Subcutaneous abdominal adipose tissue (tissue), 5 donors: Measurements from ENCODE around the gene SLC4A4.

Experiments used
- H3K27ac ChIP-seq: one replicate; pipeline ENCODE4 v1.7.0; 2013; ENCODE audit warnings: low read depth, mild to moderate bottlenecking, inconsistent platforms, low read length, moderate library complexity
- H3K27me3 ChIP-seq, 5 donors: one replicate each; pipeline ENCODE4 v1.7.0; 2013; ENCODE audit warnings: low read length in 5 of 5, inconsistent platforms in 1 of 5; ENCODE audit not compliant: control insufficient read depth in 5 of 5, insufficient read depth in 4 of 5
- H3K36me3 ChIP-seq, 5 donors: one replicate each; pipeline ENCODE4 v1.7.0; 2013; ENCODE audit warnings: low read length in 5 of 5; ENCODE audit not compliant: control insufficient read depth in 5 of 5, insufficient read depth in 5 of 5
- H3K4me1 ChIP-seq, 5 donors: one replicate each; pipeline ENCODE4 v1.7.0; 2013; ENCODE audit warnings: low read length in 5 of 5, mild to moderate bottlenecking in 3 of 5, moderate library complexity in 1 of 5; ENCODE audit not compliant: control insufficient read depth in 5 of 5, insufficient read depth in 5 of 5
- H3K4me3 ChIP-seq, 5 donors: one replicate each; pipeline ENCODE4 v1.7.0; 2013; ENCODE audit warnings: low read length in 5 of 5, low read depth in 1 of 5
- H3K9ac ChIP-seq, 5 donors: one replicate each; pipeline ENCODE4 v1.7.0; 2013; ENCODE audit warnings: low read length in 5 of 5, mild to moderate bottlenecking in 4 of 5, moderate library complexity in 3 of 5
- H3K9me3 ChIP-seq, 5 donors: one replicate each; pipeline ENCODE4 v1.7.0; 2013; ENCODE audit warnings: low read length in 5 of 5; ENCODE audit not compliant: control insufficient read depth in 5 of 5
- donor health status: healthy.
- donor health status: healthy.
- donor health status: healthy.
- donor health status: healthy.
- donor health status: healthy.

Gene SLC4A4

GRCh38 chr4:71429962-71430361, 91.1 kb downstream of the SLC4A4 start:
- Histone ChIP-seq H3K9me3 (no peaks in the 10 kb centered on the region), H3K9ac (no peak overlapping the region), H3K27ac (no peak overlapping the region), H3K36me3 (no peaks in the 10 kb centered on the region), H3K4me1 (peaks cover 0 to 16% (median 9%) of the 10 kb centered on the region in 5 donors), H3K4me3 (no peak overlapping the region), H3K27me3 (no peaks in the 10 kb centered on the region)

- Histone ChIP-seq H3K4me3 (no peak overlapping the region), H3K9ac (no peak overlapping the region), H3K27ac (no peak overlapping the region), H3K9me3 (no peaks in the 10 kb centered on the region), H3K36me3 (no peaks in the 10 kb centered on the region), H3K27me3 (no peaks in the 10 kb centered on the region), H3K4me1 (peaks cover 0 to 16% (median 9%) of the 10 kb centered on the region in 5 donors)
Measured at GRCh38 chr4:71430609-71431008, 91.8 kb downstream of the SLC4A4 start.

- H3K36me3 ChIP-seq, result no peaks in the 10 kb centered on the region
- H3K27ac ChIP-seq, result no peak overlapping the region
- H3K4me1 ChIP-seq, result no peaks in the 10 kb centered on the region
- no peak overlapping the region for H3K4me3 ChIP-seq
- no peak overlapping the region for H3K9ac ChIP-seq
- no peaks in the 10 kb centered on the region for H3K27me3 ChIP-seq
- no peaks in the 10 kb centered on the region for H3K9me3 ChIP-seq
Measured at GRCh38 chr4:71440612-71441011, 101.8 kb downstream of the SLC4A4 start.

- Histone ChIP-seq H3K27ac (no peak overlapping the region), H3K4me3 (no peak overlapping the region), H3K36me3 (no peaks in the 10 kb centered on the region), H3K27me3 (no peaks in the 10 kb centered on the region), H3K9me3 (no peaks in the 10 kb centered on the region), H3K9ac (no peak overlapping the region), H3K4me1 (no peaks in the 10 kb centered on the region)
Measured at GRCh38 chr4:71441186-71442169, 102.7 kb downstream of the SLC4A4 start.

GRCh38 chr4:71442336-71442735, 103.5 kb downstream of the SLC4A4 start:
- no peaks in the 10 kb centered on the region for H3K27me3 ChIP-seq
- H3K9me3 ChIP-seq, result no peaks in the 10 kb centered on the region
- no peaks in the 10 kb centered on the region for H3K4me1 ChIP-seq
- no peak overlapping the region for H3K27ac ChIP-seq
- no peaks in the 10 kb centered on the region for H3K36me3 ChIP-seq
- no peak overlapping the region for H3K9ac ChIP-seq
- H3K4me3 ChIP-seq, result no peak overlapping the region

GRCh38 chr4:71444395-71444794, 105.6 kb downstream of the SLC4A4 start:
- Histone ChIP-seq H3K4me1 (no peaks in the 10 kb centered on the region), H3K4me3 (no peak overlapping the region), H3K9me3 (no peaks in the 10 kb centered on the region), H3K27ac (no peak overlapping the region), H3K9ac (no peak overlapping the region), H3K36me3 (no peaks in the 10 kb centered on the region), H3K27me3 (no peaks in the 10 kb centered on the region)

- Histone ChIP-seq H3K9me3 (no peaks in the 10 kb centered on the region), H3K36me3 (no peaks in the 10 kb centered on the region), H3K9ac (no peak overlapping the region), H3K27me3 (no peaks in the 10 kb centered on the region), H3K4me1 (no peaks in the 10 kb centered on the region), H3K4me3 (no peak overlapping the region), H3K27ac (no peak overlapping the region)
Measured at GRCh38 chr4:71445811-71446210, 107.0 kb downstream of the SLC4A4 start.

GRCh38 chr4:71446479-71447081, 107.8 kb downstream of the SLC4A4 start:
- no peak overlapping the region for H3K9ac ChIP-seq
- H3K36me3 ChIP-seq, result peaks cover 0 to 2% (median 0%) of the 10 kb centered on the region in 5 donors
- H3K9me3 ChIP-seq, result no peaks in the 10 kb centered on the region
- H3K27me3 ChIP-seq, result no peaks in the 10 kb centered on the region
- no peak overlapping the region for H3K4me3 ChIP-seq
- H3K27ac ChIP-seq, result no peak overlapping the region
- H3K4me1 ChIP-seq, result no peaks in the 10 kb centered on the region

GRCh38 chr4:71449040-71449439, 110.2 kb downstream of the SLC4A4 start:
- H3K9ac ChIP-seq, result no peak overlapping the region
- H3K9me3 ChIP-seq, result no peaks in the 10 kb centered on the region
- no peaks in the 10 kb centered on the region for H3K27me3 ChIP-seq
- peaks cover 0 to 2% (median 0%) of the 10 kb centered on the region in 5 donors for H3K36me3 ChIP-seq
- H3K4me1 ChIP-seq, result no peaks in the 10 kb centered on the region
- H3K4me3 ChIP-seq, result no peak overlapping the region
- H3K27ac ChIP-seq, result no peak overlapping the region

- H3K9ac ChIP-seq, result no peak overlapping the region
- H3K9me3 ChIP-seq, result no peaks in the 10 kb centered on the region
- no peak overlapping the region for H3K4me3 ChIP-seq
- peaks cover 0 to 2% (median 0%) of the 10 kb centered on the region in 5 donors for H3K36me3 ChIP-seq
- H3K27ac ChIP-seq, result no peak overlapping the region
- no peaks in the 10 kb centered on the region for H3K27me3 ChIP-seq
- H3K4me1 ChIP-seq, result no peaks in the 10 kb centered on the region
Measured at GRCh38 chr4:71449878-71450277, 111.1 kb downstream of the SLC4A4 start.
